GM23338 (cell line): ENCODE results near the gene ANKRD40. TPM values are rescaled to one million over a fixed set of nuclear protein-coding genes. Genes with fewer than 3 reads are reported as not detected.

ENCODE experiments used
- ATAC-seq: fragments of 200-7000 bp; cut with Tn5 transposase; 3 replicates; pipeline ENCODE4 v1.9.1; 2020
- DNase-seq: peaks from one replicate; pipeline ENCODE4 v3.0.0-alpha.2; 2015; ENCODE audit warnings: low spot score
- H2AFZ ChIP-seq: fragments of 200-600 bp; sonication (generic); 2 replicates; pipeline ENCODE4 v1.8.0; 2016; ENCODE audit warnings: antibody characterized with exemption, mild to moderate bottlenecking, moderate library complexity
- H3F3A ChIP-seq: fragments of 200-600 bp; sonication (generic); replicated peaks from 2 replicates; pipeline ENCODE4 v1.8.0; 2017; ENCODE audit warnings: antibody characterized with exemption, mixed run types, low read depth
- H3K27ac ChIP-seq: fragments of 200-600 bp; sonication (generic); 2 replicates; pipeline ENCODE4 v1.6.1; 2016; ENCODE audit warnings: low read depth
- H3K27me3 ChIP-seq: fragments of 200-600 bp; sonication (generic); 2 replicates; pipeline ENCODE4 v1.8.0; 2016; ENCODE audit warnings: mild to moderate bottlenecking, mixed run types, moderate library complexity; ENCODE audit not compliant: insufficient read depth
- H3K36me3 ChIP-seq: fragments of 200-600 bp; sonication (generic); 2 replicates; pipeline ENCODE4 v1.8.0; 2016; ENCODE audit warnings: mild to moderate bottlenecking; ENCODE audit not compliant: insufficient read depth
- H3K4me1 ChIP-seq: fragments of 200-600 bp; sonication (generic); 2 replicates; pipeline ENCODE4 v1.8.0; 2016; ENCODE audit warnings: mild to moderate bottlenecking, moderate library complexity; ENCODE audit not compliant: insufficient read depth
- H3K4me2 ChIP-seq: fragments of 200-600 bp; sonication (generic); 2 replicates; pipeline ENCODE4 v1.7.1; 2017; ENCODE audit warnings: mixed run types
- H3K4me3 ChIP-seq: fragments of 200-600 bp; sonication (generic); 2 replicates; pipeline ENCODE4 v1.6.1; 2016; ENCODE audit warnings: mixed run types
- H3K79me2 ChIP-seq: fragments of 200-600 bp; sonication (generic); replicated peaks from 2 replicates; pipeline ENCODE4 v1.8.0; 2017; ENCODE audit warnings: mild to moderate bottlenecking; ENCODE audit not compliant: insufficient read depth
- H3K9me2 ChIP-seq: fragments of 200-600 bp; sonication (generic); 2 replicates; pipeline ENCODE4 v1.8.0; 2017; ENCODE audit not compliant: insufficient read depth
- H4K20me1 ChIP-seq: fragments of 200-600 bp; sonication (generic); replicated peaks from 2 replicates; pipeline ENCODE4 v1.8.0; 2017; ENCODE audit warnings: mild to moderate bottlenecking; ENCODE audit not compliant: insufficient read depth
- H3K27ac Mint-ChIP-seq: 2 replicates; pipeline ENCODE4 v1.8.0; 2020; ENCODE audit warnings: inconsistent platforms, mild to moderate bottlenecking, moderate library complexity, mixed read lengths
- H3K27me3 Mint-ChIP-seq: 3 replicates; pipeline ENCODE4 v1.8.0; 2022; ENCODE audit warnings: low read depth, mild to moderate bottlenecking, moderate library complexity, mixed read lengths, inconsistent platforms; ENCODE audit not compliant: insufficient read depth, poor library complexity
- H3K36me3 Mint-ChIP-seq: 3 replicates; pipeline ENCODE4 v1.8.0; 2021; ENCODE audit warnings: low read depth, mild to moderate bottlenecking, inconsistent platforms, moderate library complexity, mixed read lengths
- H3K4me1 Mint-ChIP-seq: 3 replicates; pipeline ENCODE4 v1.8.0; 2020; ENCODE audit warnings: mild to moderate bottlenecking, inconsistent platforms, mixed read lengths
- H3K4me3 Mint-ChIP-seq: 3 replicates; pipeline ENCODE4 v1.8.0; 2021; ENCODE audit warnings: moderate library complexity, mild to moderate bottlenecking, inconsistent platforms, mixed read lengths
- H3K9me3 Mint-ChIP-seq: 3 replicates; pipeline ENCODE4 v1.8.0; 2020; ENCODE audit warnings: moderate library complexity, mild to moderate bottlenecking, inconsistent platforms, mixed read lengths
- CREB1 ChIP-seq: fragments of 250-450 bp; sonication (Bioruptor Pico); IDR thresholded peaks from 2 replicates; pipeline ENCODE4 v1.5.0; 2020; ENCODE audit warnings: low read depth, mild to moderate bottlenecking, moderate library complexity
- EZH2 ChIP-seq: fragments of 200-600 bp; sonication (generic); IDR thresholded peaks from one replicate; pipeline ENCODE4 v1.8.0; 2017; ENCODE audit warnings: antibody characterized with exemption, mild to moderate bottlenecking, low read depth; ENCODE audit not compliant: unreplicated experiment
- EZH2phosphoT487 ChIP-seq: fragments of 200-600 bp; sonication (generic); IDR thresholded peaks from one replicate; pipeline ENCODE4 v1.8.1; 2018; ENCODE audit warnings: antibody characterized with exemption; ENCODE audit not compliant: unreplicated experiment
- JUNB ChIP-seq: IDR thresholded peaks from one replicate; pipeline ENCODE4 v1.6.1; 2016; ENCODE audit warnings: antibody characterized with exemption; ENCODE audit not compliant: unreplicated experiment
- NANOG ChIP-seq: IDR thresholded peaks from 2 replicates; pipeline ENCODE4 v1.6.1; 2016; ENCODE audit warnings: antibody characterized with exemption, borderline replicate concordance
- POLR2AphosphoS5 ChIP-seq: IDR thresholded peaks from 2 replicates; pipeline ENCODE4 v1.6.1; 2016; ENCODE audit warnings: antibody characterized with exemption, low read depth
- STAT1 ChIP-seq: IDR thresholded peaks from one replicate; pipeline ENCODE4 v1.6.1; 2016; ENCODE audit warnings: antibody characterized with exemption; ENCODE audit not compliant: unreplicated experiment
- ZNF114 ChIP-seq: fragments of 250-450 bp; sonication (Bioruptor Pico); IDR thresholded peaks from 2 replicates; pipeline ENCODE4 v1.5.0; 2020; ENCODE audit warnings: mild to moderate bottlenecking, moderate library complexity
- ZNF331 ChIP-seq: fragments of 250-450 bp; sonication (Bioruptor Pico); IDR thresholded peaks from 2 replicates; pipeline ENCODE4 v1.5.0; 2020; ENCODE audit warnings: low read depth, mild to moderate bottlenecking, moderate library complexity
- polyA plus RNA-seq: library from polyadenylated mRNA; unstranded; fragments of >200 nt; fragmentation: Nextera tagmentation; extraction: Ambion mirVana; gene quantifications from 2 replicates; pipeline ENCODE4 v1.2.1, GENCODE V29; 2016
- total RNA-seq: library from RNA; depleted of rRNA; stranded (reverse); fragments of >200 nt; shearing (Covaris generic); gene quantifications from 2 replicates; pipeline ENCODE4 v1.2.3, GENCODE V29; 2014
- TF ChIP-seq, protein P1 (sequence below): IDR thresholded peaks from 2 replicates; pipeline ENCODE4 v1.6.1; 2016; ENCODE audit warnings: antibody characterized with exemption
- TF ChIP-seq, protein P2 (sequence below), 2 experiments: fragments of 200-600 bp in 1 of 2; sonication (generic) in 1 of 2; conservative IDR thresholded peaks; 2 replicates each; pipeline versions ENCODE4 v1.5.1 to v1.6.1; 2016 to 2017; ENCODE audit warnings: antibody characterized with exemption in 2 of 2, low read depth in 2 of 2, mild to moderate bottlenecking in 2 of 2, moderate library complexity in 1 of 2
- TF ChIP-seq, protein P3 (sequence below): fragments of 250-450 bp; sonication (Bioruptor Pico); IDR thresholded peaks from 2 replicates; pipeline ENCODE4 v1.5.0; 2020; ENCODE audit warnings: mild to moderate bottlenecking, moderate library complexity
- TF ChIP-seq, protein P4 (sequence below): IDR thresholded peaks from one replicate; pipeline ENCODE4 v1.6.1; 2018; ENCODE audit warnings: antibody characterized with exemption; ENCODE audit not compliant: unreplicated experiment

The ANKRD40 gene
- total and polyA plus RNA-seq, 2 experiments from 2014 or later: 19.0 to 42.1 TPM

DNA sequence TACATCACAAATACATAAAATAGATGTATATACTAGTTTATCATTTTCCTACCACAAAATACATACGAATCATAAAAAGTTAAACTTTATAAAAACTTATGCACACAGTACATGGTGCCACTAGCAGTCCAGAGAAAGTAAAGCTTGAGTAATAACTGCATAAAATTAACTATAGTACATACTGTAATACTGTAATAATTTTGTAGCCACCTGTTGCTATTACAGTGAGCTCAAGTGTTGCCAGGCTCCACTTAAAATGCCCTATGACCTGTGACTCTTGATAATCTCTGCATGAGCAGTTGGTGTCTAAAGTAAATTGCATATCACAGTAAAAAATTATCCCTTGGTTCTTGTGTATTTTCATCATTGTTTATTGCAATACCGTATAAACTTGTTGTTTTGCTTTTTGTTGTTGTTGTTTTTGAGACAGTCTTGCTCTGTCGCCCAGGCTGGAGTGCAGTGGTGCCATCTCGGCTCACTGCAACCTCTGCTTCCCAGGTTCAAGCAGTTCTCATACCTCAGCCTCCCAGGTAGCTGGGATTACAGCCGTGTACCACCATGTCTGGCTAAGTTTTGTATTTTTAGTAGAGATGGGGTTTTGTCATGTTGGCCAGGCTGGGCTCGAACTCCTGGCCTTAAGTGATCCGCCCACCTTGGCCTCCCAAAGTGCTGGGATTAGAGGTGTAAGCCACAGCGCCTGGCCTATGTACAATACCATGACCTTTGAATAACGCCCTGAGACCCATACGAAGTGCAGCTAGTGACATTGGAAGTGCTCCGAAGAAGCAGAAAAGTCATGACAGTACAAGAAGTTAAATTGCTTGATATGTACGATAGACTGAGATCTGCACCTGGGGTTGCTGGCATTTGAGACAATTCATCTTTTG lies 18.3 kb upstream of the ANKRD40 start:
- peaks cover 23% of the 10 kb centered on the region for H3K4me1 Mint-ChIP-seq
- no peak for ATAC-seq
- Histone ChIP-seq H3K9me2 (no peaks in the 10 kb centered on the region), H3K27ac (no peak overlapping the region), H3K4me3 (no peak overlapping the region), H4K20me1 (peaks cover 83% of the 10 kb centered on the region), H3K36me3 (no peaks in the 10 kb centered on the region), H3K4me1 (peaks cover 19% of the 10 kb centered on the region), H3F3A (no peaks in the 10 kb centered on the region), H3K27me3 (no peaks in the 10 kb centered on the region), H2AFZ (no peak overlapping the region), H3K4me2 (no peak overlapping the region), H3K79me2 (peaks cover 100% of the 10 kb centered on the region)
- no peaks in the 10 kb centered on the region for H3K27me3 Mint-ChIP-seq
- TF ChIP-seq EZH2 (no peak), EZH2phosphoT487 (no peak), NANOG (no peak), ZNF114 (CRISPR knock-in tag) (no peak), POLR2AphosphoS5 (no peak), STAT1 (no peak), ZNF331 (CRISPR knock-in tag) (no peak), JUNB (no peak), CREB1 (CRISPR knock-in tag) (no peak)
- TF ChIP-seq, protein P1, sequence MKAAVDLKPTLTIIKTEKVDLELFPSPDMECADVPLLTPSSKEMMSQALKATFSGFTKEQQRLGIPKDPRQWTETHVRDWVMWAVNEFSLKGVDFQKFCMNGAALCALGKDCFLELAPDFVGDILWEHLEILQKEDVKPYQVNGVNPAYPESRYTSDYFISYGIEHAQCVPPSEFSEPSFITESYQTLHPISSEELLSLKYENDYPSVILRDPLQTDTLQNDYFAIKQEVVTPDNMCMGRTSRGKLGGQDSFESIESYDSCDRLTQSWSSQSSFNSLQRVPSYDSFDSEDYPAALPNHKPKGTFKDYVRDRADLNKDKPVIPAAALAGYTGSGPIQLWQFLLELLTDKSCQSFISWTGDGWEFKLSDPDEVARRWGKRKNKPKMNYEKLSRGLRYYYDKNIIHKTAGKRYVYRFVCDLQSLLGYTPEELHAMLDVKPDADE: no peak
- TF ChIP-seq, protein P2, sequence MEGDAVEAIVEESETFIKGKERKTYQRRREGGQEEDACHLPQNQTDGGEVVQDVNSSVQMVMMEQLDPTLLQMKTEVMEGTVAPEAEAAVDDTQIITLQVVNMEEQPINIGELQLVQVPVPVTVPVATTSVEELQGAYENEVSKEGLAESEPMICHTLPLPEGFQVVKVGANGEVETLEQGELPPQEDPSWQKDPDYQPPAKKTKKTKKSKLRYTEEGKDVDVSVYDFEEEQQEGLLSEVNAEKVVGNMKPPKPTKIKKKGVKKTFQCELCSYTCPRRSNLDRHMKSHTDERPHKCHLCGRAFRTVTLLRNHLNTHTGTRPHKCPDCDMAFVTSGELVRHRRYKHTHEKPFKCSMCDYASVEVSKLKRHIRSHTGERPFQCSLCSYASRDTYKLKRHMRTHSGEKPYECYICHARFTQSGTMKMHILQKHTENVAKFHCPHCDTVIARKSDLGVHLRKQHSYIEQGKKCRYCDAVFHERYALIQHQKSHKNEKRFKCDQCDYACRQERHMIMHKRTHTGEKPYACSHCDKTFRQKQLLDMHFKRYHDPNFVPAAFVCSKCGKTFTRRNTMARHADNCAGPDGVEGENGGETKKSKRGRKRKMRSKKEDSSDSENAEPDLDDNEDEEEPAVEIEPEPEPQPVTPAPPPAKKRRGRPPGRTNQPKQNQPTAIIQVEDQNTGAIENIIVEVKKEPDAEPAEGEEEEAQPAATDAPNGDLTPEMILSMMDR (conservative IDR thresholded peaks at IDR 0.05; ENCODE audit: low read depth in 2 of 2): no peak
- TF ChIP-seq, protein P3, sequence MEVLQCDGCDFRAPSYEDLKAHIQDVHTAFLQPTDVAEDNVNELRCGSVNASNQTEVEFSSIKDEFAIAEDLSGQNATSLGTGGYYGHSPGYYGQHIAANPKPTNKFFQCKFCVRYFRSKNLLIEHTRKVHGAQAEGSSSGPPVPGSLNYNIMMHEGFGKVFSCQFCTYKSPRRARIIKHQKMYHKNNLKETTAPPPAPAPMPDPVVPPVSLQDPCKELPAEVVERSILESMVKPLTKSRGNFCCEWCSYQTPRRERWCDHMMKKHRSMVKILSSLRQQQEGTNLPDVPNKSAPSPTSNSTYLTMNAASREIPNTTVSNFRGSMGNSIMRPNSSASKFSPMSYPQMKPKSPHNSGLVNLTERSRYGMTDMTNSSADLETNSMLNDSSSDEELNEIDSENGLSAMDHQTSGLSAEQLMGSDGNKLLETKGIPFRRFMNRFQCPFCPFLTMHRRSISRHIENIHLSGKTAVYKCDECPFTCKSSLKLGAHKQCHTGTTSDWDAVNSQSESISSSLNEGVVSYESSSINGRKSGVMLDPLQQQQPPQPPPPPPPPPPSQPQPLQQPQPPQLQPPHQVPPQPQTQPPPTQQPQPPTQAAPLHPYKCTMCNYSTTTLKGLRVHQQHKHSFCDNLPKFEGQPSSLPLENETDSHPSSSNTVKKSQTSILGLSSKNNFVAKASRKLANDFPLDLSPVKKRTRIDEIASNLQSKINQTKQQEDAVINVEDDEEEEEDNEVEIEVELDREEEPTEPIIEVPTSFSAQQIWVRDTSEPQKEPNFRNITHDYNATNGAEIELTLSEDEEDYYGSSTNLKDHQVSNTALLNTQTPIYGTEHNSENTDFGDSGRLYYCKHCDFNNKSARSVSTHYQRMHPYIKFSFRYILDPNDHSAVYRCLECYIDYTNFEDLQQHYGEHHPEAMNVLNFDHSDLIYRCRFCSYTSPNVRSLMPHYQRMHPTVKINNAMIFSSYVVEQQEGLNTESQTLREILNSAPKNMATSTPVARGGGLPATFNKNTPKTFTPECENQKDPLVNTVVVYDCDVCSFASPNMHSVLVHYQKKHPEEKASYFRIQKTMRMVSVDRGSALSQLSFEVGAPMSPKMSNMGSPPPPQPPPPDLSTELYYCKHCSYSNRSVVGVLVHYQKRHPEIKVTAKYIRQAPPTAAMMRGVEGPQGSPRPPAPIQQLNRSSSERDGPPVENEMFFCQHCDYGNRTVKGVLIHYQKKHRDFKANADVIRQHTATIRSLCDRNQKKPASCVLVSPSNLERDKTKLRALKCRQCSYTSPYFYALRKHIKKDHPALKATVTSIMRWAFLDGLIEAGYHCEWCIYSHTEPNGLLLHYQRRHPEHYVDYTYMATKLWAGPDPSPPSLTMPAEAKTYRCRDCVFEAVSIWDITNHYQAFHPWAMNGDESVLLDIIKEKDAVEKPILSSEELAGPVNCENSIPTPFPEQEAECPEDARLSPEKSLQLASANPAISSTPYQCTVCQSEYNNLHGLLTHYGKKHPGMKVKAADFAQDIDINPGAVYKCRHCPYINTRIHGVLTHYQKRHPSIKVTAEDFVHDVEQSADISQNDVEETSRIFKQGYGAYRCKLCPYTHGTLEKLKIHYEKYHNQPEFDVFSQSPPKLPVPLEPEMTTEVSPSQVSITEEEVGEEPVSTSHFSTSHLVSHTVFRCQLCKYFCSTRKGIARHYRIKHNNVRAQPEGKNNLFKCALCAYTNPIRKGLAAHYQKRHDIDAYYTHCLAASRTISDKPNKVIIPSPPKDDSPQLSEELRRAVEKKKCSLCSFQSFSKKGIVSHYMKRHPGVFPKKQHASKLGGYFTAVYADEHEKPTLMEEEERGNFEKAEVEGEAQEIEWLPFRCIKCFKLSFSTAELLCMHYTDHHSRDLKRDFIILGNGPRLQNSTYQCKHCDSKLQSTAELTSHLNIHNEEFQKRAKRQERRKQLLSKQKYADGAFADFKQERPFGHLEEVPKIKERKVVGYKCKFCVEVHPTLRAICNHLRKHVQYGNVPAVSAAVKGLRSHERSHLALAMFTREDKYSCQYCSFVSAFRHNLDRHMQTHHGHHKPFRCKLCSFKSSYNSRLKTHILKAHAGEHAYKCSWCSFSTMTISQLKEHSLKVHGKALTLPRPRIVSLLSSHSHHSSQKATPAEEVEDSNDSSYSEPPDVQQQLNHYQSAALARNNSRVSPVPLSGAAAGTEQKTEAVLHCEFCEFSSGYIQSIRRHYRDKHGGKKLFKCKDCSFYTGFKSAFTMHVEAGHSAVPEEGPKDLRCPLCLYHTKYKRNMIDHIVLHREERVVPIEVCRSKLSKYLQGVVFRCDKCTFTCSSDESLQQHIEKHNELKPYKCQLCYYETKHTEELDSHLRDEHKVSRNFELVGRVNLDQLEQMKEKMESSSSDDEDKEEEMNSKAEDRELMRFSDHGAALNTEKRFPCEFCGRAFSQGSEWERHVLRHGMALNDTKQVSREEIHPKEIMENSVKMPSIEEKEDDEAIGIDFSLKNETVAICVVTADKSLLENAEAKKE (CRISPR knock-in tag): no peak
- TF ChIP-seq, protein P4, sequence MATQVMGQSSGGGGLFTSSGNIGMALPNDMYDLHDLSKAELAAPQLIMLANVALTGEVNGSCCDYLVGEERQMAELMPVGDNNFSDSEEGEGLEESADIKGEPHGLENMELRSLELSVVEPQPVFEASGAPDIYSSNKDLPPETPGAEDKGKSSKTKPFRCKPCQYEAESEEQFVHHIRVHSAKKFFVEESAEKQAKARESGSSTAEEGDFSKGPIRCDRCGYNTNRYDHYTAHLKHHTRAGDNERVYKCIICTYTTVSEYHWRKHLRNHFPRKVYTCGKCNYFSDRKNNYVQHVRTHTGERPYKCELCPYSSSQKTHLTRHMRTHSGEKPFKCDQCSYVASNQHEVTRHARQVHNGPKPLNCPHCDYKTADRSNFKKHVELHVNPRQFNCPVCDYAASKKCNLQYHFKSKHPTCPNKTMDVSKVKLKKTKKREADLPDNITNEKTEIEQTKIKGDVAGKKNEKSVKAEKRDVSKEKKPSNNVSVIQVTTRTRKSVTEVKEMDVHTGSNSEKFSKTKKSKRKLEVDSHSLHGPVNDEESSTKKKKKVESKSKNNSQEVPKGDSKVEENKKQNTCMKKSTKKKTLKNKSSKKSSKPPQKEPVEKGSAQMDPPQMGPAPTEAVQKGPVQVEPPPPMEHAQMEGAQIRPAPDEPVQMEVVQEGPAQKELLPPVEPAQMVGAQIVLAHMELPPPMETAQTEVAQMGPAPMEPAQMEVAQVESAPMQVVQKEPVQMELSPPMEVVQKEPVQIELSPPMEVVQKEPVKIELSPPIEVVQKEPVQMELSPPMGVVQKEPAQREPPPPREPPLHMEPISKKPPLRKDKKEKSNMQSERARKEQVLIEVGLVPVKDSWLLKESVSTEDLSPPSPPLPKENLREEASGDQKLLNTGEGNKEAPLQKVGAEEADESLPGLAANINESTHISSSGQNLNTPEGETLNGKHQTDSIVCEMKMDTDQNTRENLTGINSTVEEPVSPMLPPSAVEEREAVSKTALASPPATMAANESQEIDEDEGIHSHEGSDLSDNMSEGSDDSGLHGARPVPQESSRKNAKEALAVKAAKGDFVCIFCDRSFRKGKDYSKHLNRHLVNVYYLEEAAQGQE: no peak
- no peaks in the 10 kb centered on the region for H3K36me3 Mint-ChIP-seq
- no peak overlapping the region for H3K27ac Mint-ChIP-seq
- no peaks in the 10 kb centered on the region for H3K9me3 Mint-ChIP-seq
- no peak overlapping the region for H3K4me3 Mint-ChIP-seq
- no peak for DNase-seq
